GM18873 (cell line): Measurements from ENCODE around the gene DMXL2.
"Not testable (repeated sequence)": the region's sequence is repeated elsewhere in the genome, so short reads cannot be mapped to it uniquely, and the experiment has no call there.

Experiments
- ATAC-seq: cut with Tn5 transposase; IDR thresholded peaks from one replicate; pipeline ENCODE4 v1.9.1; 2021; ENCODE audit warnings: mild to moderate bottlenecking, moderate library complexity, moderate number of reproducible peaks; ENCODE audit not compliant: unreplicated experiment, low FRiP score

Gene DMXL2

DNA sequence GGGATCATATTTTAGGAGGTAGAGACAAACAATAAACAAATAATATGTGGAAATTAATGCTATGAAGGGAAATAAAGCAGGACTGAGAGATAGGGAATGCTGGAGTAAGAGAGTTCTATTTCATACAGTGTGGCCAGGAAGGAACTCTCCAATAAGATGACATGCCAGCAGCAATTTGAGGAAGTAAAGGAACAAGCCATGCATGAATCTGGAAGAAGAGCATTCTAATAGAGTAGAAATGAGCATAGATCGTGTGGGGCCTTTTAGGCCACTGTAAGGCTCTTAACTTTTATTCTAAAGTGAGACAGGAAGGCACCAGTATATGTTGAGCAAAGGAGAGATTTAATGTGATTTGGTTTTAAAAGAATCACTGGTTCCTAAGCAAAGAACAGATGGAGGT is 126.3 kb downstream of the DMXL2 start:
- ATAC-seq, result no peak

DNA sequence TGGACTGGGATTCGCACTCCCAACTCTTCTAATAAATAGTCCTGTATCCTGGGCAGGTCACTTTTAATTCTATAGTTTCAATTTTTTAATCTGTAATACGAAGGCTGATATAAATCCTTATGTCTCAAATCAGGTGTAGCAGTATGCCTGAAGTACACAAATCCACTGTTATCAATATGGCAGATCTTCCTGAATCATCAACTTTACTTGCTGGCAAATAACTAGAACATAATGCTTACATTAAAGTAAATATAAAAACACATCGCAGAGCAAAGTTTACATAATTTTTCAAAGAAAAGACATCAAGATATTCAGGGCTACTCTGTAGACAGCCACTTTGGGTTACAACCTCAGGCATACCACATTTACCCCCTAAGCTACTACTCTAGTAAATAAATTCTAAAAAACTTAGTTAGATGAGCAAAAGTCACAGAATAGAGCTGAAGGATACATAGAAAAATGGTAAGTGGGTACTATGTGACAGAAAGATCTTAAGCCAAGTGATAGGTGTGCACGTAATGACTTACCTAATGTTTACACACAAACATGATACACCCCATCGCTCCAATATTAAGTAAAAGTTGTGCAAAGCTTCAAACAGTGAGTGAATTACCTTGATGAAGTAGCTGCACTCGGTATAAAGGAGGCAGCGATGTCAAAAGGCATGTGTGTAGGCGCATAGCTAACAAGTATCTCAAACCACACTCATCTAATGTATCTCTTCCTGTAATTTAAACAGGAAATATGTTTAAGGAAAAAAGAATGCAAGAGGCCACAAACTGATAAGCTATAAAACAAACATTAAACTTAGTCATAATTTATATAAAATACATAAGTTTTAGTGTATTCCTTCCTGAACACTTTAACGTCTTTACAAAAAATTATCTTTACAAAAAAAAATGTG is 127.9 kb downstream of the DMXL2 start:
- no peak for ATAC-seq

DNA sequence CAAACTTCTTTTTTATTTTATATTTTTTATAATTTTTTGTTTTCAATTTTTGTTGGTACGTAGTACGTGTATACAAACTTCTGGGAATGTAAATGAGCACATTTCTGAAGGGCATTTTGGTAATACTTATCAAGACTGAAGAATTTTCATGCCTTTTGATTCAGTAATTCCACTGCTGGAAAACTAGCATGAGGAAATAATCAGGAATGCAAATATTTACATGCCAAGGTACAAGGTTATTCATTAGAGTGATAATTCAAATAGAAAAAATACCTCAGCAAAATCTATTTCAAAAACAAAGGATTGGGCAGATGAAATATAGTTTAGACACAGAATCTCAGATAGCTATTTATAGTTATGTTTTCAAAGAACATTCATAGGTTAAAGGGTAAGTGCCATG is 128.7 kb downstream of the DMXL2 start:
- ATAC-seq, result no peak

DNA sequence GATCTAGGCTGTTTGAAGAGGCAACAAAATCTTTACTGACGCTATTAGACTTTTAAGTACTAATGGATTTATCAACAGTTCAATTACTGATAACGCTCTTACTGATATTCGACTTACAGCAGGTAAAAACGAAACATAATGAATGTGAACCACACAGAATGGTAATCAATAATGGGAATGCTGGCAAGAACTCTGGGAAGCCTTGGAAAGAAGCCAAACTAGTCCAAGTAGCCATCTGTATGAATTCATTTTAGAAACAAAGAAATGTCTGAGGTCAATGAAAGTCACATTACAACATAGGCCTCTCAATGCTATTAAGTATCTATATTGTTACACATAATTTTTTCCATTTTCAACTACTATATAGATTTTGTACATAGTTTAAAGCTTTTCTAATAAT is 130.0 kb downstream of the DMXL2 start:
- ATAC-seq, result no peak

DNA sequence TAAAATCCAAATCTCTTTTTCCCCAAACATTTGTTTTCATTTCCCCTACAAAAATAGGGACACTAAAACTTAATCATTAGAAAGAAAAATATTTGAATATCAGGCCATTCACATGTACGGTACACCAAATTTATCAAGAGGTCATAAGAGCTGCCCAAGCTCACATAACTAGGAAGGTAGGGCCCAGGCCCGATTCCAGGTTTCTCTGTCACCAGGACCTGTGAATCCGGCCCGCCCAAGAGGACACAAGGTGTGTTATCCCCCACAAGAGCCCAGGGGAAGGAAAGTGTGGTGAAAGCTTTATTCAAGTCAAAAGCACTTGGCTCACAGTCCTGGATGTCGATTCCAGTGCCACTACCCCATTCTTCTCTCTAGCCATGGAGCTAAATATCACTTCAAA is 130.6 kb downstream of the DMXL2 start:
- ATAC-seq, result no peak

DNA sequence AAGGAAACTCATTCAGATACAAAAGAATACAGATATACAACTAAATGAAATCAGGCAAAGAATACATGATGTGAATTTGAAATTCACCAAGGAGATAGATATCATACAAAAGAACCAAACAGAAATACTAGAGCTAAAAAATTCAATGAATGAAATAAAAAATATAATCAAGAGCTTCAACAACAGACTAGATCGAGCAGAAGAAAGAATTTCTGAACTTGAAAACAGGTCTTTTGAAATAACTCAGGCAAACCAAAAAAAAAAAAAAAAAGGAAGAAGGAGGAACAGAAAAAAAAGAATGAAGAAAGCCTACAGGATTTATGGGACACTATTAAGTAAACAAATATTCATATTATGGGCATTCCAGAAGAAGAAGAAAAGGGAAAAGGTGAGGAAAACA is 137.8 kb downstream of the DMXL2 start:
- ATAC-seq, result no peak

DNA sequence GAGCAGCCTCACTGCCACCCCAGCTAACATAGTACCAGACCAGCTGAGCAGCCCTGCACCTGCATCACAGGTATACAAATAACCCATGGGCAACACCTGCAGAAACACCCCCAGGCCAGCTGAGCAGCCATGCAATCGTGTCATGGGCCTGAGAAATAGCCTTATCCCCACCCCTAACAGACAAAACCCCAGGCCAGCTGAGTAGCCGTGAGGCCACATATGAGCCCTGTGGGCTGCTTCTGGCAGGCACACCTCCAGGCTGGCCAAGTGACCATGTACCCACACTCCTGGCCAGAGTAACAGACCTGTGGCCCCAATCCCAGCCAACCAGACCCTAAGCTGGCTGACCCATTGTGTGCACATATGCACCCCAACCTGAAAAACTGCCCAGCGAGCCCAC is 138.6 kb downstream of the DMXL2 start:
- ATAC-seq, result no peak

DNA sequence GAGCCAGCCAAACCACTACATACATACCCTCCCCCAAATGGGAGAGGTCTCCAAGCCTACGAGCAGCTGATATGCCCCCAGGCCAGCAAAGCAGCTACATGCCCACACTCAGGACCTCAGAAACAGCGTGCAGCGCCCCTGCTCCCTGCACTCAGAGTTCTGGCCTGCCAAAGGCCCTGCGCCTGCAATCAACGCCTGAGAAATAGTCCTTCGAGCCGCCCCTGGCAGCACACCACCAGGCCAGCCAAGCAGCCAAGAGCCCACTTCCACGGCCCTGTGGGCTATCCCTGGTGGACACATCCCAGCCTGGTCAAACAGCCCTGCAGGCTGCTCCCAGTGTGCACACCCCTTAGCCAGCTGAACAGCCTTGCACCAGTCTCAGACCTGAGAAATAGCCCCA is 139.1 kb downstream of the DMXL2 start:
- no peak for ATAC-seq

DNA sequence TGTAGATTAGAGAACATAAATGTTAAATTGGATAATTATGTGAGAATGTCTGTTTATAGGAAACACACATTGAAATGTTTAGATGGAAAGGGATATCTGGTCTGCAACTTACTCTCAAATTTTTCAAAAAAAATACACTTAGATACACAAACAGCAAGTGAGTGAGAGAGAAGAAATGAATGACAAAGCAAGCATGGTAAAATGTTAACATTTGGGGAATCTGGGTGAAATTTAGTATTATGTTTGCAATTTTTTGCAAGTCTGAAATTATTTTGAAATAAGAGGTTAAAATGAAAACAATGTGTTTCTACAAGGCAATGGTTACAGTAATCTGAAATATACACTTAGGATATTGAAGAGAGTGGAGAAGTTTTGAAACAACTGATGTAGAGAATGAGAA is 146.8 kb downstream of the DMXL2 start:
- no peak for ATAC-seq

DNA sequence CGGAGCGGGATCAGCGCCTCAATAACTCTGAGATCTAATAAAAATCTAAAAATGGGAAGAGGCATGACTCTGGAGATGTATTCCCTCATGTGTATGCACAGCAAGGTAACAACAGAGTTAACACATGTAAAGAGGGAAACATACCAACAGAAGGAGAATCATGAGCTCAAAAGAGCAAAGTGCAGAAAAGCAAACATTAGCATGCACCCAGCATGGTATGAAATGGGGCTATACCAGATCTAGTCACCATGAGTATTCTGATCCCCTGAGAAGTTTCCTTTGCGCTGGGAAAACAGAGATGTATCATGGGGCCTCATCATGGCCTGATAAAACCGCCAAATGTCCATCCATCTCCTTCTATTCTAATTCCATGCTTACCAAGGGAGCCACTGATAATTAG is 152.1 kb downstream of the DMXL2 start:
- no peak for ATAC-seq

DNA sequence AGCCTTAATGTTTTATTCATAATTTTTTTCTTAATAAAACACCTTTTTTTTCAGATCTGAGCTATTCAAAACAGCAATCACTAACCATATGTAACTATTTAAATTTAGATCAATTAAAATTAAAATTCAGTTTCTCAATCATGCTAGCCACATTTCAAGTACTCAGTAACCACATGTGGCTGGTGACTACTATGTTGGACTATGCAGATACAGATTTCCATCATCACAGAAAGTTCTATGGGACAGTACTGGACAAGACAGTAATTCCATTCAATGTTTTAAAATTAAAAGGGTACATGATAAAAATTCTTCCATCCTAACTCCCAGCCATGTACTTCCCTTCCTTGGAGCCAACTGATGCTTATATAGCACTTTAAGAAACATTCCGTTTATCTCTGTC is 161.8 kb downstream of the DMXL2 start:
- ATAC-seq, result no peak

DNA sequence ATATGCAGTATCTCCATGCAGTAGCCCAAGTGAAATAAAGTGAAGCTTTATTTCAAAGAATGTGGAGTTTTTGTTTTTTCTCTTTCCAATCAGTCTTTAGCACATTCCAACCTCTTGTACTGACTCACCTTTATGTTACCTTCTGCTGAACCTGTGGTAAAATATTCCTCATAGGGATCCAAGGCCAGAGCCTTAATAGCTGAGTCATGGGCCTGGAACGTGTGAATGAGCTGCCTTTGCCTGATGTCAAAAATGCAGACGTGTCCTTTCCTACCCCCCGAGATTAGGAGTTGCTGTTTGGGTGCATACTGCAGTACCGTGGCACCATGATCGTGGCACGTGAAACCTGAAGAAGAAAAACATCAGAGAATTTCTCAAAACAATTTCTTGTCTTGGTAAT is 172.6 kb downstream of the DMXL2 start:
- ATAC-seq, result no peak

DNA sequence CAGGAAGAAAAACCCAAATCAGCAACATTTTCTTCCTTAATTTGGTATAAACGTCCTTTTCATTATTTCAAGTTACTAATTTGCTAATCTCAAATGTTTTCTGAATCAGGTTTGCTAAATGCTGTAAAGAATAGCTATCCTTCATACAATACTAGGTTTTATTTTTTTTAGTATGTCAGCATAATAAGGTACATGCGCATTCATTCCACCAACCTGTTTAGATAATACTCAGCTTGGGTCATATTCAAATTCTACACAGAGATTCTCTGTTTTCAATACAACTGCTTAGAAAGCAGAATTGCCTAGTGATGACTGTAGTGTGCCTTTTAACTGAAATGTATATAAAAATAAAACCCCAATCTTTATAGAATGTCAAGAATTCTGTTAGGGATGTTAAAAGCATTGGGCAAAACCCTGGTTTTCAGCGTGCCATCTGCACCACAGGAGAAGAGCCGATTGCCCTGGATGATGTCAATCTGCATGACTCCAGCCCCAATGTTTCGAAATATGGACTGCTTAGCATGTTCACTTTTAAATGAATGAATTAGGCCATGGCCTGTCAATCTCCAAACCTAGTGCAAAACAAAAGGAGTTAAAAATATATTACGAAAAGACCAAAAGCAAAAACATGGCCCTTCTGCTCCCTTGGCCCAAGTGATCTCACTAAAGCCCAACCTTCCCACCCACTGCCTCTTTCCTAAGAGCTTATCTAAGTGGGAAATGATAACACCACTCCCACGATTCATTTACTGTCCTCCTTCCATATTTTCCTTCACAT is 173.8 kb downstream of the DMXL2 start:
- ATAC-seq, result no peak

DNA sequence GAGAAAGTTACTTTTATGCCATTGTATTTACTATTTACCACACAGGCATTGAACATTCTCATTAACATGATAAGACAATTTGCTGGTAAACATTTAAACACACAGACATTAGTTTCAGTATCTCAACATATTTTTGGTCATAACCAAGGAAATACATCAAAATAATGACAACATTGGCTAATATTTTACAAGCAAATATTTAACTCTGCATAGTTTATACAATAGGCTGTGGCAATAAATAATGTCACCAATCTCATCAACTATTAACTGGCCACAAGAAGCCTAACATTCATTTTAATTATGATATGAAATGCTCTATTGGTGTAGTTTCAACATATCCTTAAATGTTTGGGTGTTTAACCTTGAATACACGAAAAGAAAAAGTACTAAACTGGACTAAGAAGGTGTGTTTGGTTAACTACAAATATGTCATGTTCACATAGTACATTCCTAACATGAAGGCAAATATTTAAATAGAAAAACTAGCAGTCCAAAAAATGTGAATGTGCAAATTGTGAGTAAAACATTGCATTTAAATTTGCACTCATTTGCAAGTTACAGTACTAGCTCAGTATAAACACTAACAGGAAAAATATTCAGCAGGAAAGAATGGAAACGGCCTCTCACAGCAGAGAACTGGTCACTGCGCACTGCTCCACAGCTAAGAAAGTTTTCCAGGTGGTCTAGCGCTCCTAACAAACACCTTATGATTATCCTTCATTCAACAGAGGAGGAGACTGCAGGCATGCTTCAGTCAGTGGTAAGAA is 174.5 kb downstream of the DMXL2 start:
- ATAC-seq, result no peak

DNA sequence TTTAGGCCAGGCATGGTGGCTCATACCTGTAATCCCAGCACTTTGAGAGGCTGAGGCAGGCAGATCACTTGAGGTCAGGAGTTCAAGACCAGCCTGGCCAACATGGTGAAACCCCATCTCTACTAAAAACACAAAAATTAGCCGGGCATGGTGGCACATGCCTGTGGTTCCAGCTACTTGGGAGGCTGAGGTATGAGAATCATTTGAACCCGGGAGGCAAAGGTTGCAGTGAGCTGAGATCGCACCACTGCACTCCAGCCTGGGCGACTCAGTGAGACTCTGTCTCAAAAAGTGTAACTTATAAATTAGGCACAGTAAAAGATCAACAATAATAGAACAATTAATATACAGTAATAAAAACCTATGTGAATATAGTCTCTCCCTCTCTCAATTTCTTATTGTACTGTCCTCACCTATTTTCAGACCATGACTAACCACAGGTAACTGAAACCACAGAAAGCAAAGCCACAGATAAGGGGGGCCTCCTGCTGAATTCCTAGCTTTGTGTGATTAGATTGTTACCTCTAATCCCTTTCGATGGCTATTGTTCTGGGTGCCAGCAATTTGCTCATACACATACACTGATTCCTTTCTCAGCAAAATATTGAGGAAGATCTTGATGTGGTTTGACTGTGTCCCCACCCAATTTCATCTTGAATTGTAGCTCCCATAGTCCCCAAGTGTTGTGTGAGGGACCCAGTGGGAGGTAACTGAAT is 176.4 kb downstream of the DMXL2 start:
- ATAC-seq, result not testable (repeated sequence)

DNA sequence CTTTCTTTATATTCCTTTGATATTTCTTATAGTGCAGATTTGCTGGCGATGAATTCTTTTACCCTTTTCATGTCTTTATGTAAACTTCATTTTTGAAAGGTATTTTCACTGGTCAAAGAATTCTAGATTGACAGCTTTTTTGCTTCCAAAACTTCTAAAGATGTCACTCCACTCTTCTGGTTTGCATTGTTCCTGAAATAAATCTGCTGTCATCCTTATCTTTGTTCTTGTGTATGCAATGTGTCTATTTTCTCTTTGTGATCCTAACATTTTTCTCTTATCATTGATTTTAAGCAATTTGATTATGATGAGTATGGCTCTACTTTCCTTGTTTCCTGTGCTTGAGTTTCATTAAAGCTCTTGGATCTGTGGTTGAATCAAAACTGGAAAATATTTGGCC is 177.8 kb downstream of the DMXL2 start:
- ATAC-seq, result no peak

DNA sequence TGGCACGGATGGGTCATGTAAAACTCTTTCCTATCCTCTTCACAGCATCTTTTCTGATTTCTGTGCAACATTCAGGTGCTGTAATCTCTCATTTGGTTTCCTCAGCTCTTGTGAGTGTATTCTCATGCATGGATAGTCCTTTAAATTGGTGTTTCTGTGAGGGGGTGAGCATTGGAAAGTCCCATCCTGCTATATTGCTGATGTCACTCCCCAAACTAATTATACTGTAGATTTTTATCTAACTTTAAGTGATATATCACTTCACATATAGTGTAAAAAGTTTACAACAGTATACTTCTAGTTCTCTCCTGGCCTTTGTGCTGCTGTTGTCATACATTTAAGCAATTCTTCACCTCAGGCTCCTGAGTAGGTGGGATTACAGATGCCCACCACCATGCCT is 178.5 kb downstream of the DMXL2 start:
- ATAC-seq, result no peak

DNA sequence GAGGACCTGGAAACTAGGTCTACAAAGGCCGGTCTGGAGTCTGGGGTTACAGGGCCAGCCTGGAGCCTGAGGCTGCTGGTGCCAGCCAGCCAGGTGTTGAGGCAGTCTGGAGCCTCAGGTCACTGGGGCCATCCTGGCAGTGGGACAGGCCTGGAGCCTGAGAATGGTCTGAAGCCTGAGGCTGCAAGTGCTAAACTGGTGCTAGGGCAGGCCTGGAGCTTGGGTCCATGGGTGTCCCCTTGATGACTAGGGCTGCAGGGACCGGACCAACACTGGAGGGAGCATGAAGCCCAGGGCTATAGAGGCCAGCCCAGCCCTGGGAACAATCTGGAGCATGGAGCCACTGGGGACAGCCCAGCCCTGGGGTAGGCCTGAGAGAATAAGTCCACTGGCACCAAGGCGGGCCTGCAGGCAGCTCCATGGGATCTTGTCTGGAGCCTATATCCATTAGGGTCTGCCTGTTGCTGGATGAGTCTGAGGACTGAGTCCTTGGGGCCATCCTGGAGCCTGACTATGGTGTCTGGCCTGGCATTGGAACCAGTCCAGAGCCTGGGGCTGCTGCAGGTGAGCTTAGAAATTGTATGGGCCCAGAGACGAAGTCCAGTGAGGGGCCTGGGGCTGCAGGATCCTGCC is 179.2 kb downstream of the DMXL2 start:
- no peak for ATAC-seq

DNA sequence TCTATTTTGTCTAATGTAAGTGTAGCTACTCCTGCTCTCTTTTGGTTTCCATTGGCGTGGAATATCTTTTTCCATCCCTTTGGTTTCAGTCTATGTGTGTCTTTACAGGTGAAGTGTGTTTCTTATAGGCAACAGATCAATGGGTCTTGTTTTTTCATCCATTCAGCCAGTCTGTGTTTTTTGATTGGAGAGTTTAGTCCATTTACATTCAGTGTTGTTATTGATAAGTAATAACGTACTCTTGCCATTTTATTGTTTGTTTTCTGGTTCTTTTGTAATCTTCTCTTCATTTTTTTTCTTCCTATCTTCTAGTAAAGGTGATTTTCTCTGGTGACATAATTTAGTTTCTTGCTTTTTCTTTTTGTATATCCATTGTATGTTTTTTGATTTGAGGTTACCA is 184.0 kb downstream of the DMXL2 start:
- no peak for ATAC-seq

DNA sequence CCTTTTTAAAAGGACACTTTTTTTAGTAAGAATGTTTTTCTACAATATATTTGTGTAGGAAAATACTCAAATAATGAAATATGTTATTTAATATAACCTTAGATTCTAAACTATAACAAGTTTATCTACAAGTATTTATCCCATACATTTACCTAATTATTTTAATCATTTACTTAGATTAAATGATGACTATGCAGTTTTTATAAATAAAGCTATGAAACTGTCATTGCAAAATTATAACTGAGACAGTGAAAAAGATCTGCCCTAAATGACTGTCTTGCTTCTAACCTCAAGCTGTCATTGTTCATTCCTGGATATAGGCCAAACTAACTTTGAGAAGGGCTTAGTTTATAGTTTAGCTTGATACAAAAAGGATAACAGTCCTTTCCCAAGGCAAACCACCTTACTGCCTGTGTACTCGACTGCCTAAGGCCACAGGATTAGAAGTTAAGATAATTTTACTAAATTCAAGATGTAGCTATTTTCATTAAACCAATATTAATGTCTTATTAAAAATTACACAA is 197.0 kb downstream of the DMXL2 start:
- ATAC-seq, result no peak
